ENCODE data around the gene VWA3B.
"Not testable (repeated sequence)": the region's sequence is repeated elsewhere in the genome, so short reads cannot be mapped to it uniquely, and the experiment has no call there.

Gene VWA3B, protein sequence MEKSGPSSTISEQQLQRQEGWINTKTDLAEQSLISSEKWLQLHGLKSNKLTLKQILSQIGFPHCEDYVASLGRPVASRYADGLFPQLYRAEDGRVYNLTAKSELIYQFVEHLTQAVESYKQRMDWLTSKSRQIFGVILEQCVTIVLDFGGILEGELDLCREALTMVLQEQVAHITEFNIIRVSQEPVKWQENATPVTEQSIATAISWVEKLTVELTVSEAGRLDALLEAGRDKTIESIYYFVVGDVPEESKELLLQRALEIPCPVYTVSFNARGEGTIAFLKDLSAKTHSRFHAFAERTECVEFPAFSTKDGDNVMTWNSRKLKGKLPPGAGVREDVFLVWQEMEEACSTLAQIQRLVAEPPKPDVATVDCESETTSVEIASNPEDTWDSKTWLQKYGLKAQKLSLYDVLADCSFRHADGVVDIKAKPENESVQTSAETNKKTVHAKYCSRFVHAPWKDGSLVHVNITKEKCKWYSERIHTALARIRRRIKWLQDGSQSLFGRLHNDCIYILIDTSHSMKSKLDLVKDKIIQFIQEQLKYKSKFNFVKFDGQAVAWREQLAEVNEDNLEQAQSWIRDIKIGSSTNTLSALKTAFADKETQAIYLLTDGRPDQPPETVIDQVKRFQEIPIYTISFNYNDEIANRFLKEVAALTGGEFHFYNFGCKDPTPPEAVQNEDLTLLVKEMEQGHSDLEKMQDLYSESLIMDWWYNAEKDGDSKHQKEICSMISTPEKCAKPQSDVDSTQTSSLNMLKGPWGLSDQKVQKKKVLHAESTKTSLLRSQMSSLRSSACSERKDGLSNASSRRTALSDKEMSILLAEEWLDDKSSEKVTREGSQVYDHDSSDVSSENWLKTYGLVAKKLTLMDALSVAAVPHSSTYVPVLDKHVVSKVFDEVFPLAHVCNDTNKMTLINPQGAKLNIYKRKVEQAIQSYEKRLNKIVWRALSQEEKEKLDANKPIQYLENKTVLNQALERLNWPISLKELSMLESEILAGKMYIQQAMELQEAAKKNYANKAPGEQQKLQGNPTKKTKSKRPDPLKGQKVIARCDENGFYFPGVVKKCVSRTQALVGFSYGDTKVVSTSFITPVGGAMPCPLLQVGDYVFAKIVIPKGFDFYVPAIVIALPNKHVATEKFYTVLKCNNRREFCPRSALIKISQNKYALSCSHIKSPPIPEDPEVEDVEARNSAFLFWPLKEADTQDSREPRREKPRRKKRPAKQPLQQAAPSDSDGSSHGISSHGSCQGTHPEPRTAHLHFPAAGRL (N-terminal part only)

DNA sequence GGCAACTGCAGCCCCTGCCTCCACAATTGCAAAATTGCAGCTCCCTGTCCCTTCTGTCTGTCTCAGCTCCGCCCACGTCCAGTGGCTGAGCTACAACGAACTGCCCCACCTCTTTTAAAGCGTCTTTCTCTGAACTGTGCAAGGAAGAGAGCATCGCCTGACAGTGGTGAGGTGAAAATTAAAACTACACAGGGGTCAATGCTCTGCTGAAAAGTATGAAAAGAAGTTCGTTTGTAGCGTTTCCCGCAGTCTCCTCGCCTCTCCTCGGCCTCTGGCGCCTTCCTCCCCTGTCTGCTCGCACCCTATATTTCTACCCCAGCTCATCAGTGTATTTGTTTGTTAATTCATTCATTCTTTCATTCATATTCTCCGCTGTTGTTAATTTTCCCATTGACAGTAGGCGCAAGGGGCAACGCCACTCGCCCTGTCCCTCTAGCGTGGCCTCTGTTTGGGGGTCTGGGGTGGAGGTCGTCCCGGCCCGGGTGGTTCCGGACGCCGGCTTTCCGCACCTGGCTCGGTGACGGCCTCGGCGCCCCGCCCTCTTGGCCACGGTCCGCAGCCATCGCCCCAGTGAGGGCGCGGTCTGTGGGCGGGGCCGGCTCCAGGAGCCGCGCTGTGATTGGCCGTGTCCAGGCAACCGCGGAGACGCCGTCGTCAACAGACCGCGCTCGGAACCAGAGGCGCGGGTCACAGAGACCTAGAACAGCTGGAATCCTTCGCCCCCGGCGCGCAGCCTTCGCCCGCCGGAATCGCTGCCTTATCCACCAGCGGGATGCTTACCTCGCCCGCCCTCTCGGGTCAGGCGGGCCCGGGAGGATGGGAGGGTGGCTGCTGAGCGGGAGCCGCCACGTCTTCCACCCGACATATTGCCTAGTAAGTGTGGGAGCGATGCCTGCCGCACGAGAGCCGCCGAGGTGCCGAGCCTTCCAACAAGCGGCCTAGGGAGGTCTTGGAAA, at the start of gene VWA3B:
TSS of gene VWA3B (plus strand) at position 677 of the 956 bp plus-strand sequence. CDS start 5,926 bp downstream, outside the sequence.
- no peak for DNase-seq (ENCODE audit: low read depth in 2 of 2, low spot score in 1 of 2)

DNA sequence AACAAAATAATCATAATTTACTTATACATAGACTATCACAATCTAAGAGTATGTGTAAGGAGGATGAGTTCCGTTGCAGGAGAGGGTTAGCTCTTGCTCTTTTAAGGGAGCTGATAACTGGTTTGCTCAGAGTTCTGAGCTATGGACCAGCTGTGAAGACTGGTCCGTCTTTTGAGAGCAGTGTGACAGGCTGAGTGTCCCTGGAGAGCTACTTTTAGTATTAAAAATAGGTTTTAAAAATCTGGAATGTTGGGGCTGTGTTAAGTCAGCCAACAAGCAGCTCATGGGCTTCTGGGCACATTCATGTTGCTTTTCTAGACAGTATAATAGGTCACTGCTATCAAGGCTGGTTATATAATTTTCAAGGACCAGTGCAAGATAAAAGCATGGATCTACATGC, 49.8 kb upstream of the VWA3B start:
- no peak for DNase-seq (ENCODE audit: low read depth in 2 of 2, low spot score in 1 of 2)

DNA sequence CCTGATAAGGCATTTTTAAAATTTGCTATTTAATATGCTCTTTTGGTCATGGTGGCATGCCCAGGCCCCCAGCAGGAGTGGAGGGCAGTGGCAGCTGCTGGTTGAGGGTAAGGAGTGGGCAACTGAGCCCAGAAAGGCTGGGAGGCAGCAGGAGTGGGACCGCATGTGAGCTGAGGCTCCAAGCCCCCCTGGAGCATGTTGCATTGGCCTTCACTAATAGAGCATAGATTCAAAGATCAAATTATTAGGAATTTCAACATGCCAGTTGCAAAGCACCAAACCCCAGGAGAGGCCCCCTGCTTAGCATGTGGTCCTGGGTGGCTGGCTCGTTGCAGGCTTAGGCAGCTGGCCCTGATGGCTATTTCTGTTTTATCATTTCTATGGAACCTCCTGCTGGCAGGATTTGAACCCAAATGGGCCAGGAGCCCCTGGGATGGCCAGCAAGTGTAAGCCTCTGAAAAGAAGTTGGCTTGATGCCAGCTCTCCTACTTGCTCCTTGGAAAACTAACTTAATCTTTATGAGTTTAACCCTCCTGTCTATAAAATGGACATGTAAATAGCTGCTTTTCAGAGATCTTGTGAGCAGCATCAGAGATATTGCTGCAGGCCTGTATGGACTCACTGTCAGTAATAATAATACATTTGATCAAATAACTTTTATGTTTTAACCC, 49.2 kb upstream of the VWA3B start:
- no peak for DNase-seq (ENCODE audit: low read depth in 2 of 2, low spot score in 1 of 2)

DNA sequence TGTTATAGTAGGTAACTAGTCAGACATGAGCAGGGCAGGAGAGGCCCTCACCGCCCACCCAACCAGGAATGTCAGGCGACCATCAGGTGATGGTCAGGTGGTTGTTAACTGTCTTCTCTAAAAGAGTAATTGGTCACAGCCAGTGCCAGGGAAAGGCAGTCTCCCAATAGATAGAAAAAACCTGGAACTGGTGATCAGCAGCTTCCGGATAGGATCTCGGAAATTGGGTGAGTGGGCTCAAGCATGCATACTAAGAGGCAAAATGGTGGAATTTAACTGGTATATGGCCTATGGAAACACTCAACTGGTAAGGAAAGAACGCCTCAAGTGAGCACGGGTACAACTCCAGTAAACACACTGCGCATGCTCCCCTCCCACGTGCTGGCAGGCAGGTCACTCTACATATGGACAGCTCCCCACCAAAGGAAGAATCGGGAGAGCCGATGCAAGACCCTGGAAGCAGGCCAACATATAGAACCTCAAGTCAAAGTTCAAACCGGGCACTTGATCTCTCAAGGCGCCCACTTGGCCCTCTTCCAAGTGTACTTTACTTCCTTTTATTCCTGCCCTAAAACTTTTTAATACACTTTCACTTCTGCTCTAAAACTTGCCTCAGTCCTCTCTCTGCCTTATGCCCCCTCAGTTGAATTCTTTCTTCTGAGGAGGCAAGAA, 47.7 kb upstream of the VWA3B start:
- DNase-seq (ENCODE audit: low read depth in 2 of 2, low spot score in 1 of 2): no peak

DNA sequence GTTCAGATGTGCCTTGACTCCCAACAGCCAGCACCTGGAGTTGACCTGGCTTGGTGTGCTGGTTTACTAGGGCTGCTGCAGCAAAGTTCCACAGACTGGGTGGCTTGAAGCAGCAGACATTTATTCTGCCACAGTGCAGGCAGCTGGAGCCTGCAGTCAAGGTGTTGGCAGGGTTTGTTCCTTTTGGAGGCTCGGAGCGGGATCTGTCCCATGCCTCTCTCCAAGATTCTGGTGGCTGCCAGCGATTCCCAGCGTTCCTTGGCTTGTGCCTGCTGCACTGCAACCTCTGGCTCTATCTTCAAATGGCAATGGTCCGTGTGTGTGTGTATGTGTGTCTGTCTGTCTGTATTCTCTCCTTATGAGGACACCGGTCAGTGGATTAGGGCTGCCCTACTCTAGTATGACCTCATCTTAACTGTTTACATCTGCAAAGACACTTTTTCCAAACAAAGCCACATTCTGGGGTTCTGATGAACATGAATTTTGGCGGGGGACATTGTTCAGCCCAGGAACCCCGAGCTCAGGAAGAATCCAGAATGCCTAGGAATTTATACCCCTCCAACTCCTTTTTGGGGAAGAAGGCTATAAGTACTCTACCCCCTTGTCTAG, 46.5 kb upstream of the VWA3B start:
- no peak for DNase-seq (ENCODE audit: low read depth in 2 of 2, low spot score in 1 of 2)

DNA sequence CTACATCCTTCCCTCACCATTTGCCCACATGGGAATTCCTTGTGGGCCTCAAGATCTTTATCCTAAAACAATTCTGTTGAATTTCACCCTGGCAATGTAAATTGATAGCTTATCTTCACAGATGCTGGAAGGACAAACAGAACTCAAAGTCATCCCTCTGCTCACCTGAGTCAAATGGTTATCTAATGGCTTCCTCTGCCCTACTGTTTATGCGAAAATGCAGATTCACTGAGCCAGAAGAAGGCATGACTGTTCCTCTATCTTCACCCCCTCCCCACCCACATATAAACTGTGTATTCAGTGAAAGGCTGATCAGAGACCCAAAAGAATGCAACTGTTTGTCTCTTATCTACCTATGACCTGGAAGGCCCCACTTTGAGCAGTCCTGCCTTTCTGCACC, 43.9 kb upstream of the VWA3B start:
- no peak for DNase-seq (ENCODE audit: low read depth in 2 of 2, low spot score in 1 of 2)

DNA sequence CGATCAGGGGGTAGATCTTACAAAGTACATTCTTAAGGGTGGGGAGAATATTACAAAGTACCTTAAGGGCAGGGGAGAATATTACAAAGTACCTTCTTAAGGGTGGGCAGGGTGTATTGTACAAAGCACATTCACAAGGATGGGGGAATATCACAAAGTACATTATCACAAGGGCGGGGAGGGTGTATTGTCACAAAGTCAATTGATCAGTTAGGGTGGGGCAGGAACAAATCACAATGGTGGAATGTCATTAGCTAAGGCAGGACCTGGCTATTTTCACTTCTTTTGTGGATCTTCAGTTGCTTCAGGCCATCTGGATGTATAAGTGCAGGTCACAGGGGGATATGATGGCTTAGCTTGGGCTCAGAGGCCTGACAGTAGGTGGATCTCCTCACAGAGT, 42.2 kb upstream of the VWA3B start:
- not testable (repeated sequence) for DNase-seq (ENCODE audit: low read depth in 2 of 2, low spot score in 1 of 2)

DNA sequence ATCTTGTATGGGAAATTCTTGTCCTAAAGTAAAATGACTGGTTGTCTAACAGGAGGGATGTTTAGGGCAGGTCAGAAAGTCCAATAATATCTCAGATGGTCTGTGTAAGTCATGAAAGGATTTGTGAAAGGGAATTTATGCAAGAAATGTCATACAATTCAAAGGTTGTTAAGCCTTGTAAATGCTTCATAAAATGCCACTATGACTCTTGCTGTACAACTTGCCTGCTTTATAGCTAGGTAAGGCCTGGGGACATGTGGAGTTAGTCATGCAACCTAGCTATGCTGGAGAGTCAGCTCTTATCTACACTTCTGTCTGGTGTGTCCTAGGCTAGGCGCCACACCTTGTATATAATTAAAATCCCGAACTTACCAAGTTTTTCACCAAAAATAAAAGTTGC, 36.9 kb upstream of the VWA3B start:
- no peak for DNase-seq (ENCODE audit: low read depth in 2 of 2, low spot score in 1 of 2)

DNA sequence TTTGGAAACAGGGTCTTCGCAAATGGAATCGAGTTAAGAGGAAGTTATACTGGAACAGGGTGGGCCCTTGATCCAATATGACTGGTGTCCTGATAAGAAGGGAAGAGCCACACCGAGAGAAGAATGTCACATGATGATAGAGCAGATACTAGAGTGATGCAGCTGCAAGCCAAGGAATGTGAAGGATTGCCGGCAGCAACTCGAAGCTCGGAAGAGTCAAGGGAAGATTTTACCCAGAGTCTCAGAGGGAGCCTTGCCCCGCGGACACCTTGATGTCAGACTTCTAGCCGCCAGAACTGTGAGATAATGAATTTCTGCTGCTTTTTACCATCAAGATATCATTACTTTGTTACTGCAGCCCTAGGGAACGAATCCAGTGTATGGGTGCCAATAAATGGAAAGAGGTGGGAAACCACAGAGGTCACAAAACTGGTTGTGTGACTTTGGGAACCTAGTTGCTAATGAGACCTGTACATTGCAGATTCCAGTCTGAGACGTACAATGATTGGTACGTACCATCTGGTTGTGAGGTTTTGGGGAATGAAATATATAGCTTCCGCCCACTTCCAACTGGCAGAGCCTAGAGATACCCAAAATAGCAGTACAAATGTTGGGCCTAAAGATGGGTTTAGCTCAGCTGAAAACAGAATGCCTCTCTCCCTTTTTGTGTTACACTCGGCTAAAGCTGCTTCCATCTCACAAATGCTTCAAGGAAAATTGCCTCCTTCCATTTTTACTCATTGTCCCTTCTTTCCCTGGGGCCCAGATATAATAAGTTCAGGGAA, 28.6 kb upstream of the VWA3B start:
- no peak for DNase-seq (ENCODE audit: low read depth in 2 of 2, low spot score in 1 of 2)

DNA sequence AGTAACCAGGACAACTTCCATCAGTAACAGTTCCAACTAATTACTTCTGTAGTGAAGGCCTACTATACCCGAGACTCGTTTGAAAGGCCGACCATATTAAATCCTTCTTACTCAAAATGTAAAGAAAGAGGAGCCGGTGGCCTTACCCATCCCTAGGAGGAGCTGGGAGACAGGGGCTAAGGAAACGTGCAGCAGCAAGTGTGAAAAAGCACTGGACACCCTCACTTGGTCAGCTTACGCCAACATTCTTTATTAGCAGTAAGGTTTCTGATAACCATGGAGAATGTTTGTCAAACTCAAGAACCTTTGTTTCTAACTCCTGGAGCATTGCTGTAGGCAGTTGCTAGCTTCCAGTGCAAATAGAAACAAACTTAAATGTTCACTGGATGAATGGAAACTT, 26.7 kb upstream of the VWA3B start:
- no peak for DNase-seq (ENCODE audit: low read depth in 2 of 2, low spot score in 1 of 2)

DNA sequence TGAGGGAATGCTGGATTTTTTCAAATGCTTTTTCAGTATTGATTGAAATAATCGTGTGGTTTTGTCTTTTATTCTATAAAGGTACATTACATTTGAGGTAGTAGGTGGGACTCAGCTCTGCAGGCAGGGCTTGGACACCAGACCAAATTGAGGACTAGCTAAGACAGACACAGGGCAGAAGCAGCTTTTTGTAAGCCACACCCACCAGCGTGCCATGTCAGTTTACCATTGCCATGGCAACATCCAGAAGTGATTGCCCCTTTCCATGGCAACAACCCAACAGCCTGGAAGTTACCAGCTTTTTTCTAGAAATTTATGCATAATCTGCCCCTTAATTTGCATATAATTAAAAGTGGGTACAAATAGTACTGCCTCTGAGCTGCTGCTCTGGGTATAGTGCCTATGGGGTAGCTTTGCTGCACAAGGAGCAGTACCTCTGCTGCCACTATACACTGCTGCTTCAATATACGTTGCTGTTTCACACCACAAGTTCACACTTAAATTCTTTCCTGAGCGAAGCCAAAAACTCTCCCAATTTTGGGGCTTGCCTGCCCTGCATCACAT, 23.6 kb upstream of the VWA3B start:
- no peak for DNase-seq (ENCODE audit: low read depth in 2 of 2, low spot score in 1 of 2)

DNA sequence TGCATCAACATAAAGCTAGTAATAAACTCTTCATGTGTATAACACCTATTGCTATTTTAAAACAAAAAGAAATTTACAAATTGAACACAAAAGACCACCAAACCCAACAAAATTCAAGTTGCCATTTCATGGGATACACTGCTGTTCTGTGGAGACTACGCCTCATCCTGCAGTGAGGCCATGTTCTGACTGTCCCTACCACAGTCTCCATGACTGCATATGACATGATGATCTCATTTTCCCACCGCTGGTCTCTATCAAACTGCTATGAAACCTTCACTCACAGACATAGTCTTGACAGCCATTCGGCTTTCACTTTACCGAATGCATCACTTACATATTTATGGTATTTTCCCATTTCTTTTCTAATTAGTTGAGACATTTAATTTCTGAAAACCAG, 21.2 kb upstream of the VWA3B start:
- DNase-seq (ENCODE audit: low read depth in 2 of 2, low spot score in 1 of 2): no peak

DNA sequence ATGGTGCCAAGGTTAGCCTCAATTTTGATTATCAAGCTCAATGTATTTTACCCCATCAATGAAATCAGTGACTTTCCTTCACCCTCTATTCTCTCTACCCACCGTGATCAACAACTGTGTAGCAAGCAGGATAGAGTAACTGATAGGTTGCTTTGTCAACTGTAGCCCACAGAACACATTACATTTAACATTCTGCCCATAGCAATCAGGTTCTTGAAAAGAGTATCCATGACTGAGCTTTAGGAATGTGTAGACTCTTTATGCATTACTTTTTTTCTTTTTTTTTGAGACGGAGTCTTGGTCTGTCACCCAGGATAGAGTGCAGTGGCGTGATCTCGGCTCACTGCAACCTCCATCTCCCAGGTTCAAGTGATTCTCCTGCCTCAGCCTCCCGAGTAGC, 19.8 kb upstream of the VWA3B start:
- no peak for DNase-seq (ENCODE audit: low read depth in 2 of 2, low spot score in 1 of 2)

DNA sequence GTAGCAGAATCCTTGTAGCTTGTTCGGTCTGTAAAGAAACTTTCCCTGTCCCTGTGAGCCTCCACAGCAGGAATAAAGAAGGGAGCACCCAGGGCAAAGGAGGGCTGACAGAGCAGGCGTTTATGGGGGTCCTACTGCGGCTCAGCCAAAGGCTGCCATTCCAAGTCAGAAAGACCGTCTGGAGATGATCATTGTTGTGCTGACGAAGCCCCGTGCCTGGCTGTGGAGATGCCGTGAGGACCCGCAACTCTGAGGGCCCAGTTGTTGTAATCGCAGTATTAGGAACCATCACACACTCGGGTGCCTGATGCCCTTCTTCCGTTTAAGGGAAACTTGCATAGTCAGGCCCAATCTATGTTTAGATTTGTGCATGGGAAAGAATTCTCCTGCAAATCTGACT, 16.9 kb upstream of the VWA3B start:
- no peak for DNase-seq (ENCODE audit: low read depth in 2 of 2, low spot score in 1 of 2)

DNA sequence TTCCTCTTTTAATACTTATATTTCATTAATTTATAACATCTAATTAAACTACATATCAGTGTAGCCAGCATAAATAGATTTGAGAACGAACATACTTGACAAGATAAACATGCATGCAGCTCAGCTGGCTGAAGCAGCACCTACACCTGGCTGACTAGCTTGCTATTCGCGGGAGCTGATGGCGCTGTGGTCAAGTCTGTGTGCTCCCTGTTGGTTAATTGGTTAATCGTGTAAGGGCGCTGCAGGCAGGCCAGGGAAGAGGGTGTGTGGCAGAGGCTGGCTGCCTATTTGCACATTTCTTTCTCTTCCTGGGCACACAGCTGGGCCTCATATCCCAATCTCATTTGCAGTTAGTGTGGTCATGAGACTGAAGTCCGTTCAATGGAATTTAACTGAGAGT, 14.5 kb upstream of the VWA3B start:
- no peak for DNase-seq (ENCODE audit: low read depth in 2 of 2, low spot score in 1 of 2)

DNA sequence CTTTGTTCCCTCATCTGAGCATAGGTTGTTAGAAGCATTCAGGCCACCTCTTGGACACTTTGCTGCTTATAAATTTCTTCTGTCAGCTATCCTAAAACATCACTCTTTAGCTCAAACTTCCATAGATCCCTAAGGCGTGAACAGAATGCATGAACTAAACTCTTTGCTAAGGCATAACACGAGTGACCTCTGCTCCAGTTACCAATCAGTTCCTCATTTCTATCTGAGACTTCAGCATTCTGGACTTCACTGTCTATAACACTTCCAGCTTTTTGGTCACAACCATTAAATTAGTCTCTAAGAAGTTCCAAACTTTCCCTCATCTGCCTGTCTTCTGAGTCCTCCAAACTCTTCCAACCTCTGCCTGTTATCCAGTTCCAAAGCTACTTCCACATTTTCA, 8.3 kb upstream of the VWA3B start:
- DNase-seq (ENCODE audit: low read depth in 2 of 2, low spot score in 1 of 2): no peak

DNA sequence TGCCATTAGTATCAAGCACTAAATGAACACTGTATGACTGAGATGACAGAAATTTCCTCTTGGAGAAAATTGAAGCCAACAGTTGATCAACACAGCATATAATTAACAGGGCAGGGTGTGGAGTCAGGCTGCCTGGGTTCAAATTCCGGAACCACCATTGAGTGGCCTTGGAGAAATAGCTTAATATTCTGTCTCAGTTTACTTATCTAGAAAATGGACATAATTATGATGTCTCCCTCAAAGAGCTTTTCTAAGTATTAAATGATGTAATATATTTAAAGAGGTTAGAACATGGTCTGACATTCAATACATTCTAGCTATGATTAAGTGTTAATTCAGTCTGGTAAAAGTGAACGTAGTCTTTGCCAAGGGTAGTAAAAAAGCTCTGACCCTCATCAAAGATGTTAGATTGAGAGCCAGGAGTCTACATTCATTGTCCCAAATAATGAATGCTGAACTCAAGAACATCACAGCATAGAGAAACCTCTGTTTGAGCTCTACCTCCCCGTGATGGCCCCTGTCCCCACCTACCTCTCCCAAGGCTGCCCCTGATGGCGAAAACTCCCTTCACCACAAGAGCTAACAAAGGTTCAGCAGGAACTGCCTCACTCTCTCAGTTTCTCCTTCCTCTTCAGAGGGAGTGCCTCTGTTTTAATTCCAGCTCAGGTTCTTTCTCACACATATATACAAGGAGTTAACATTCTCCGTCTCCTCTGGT, 2.7 kb upstream of the VWA3B start:
- no peak for DNase-seq (ENCODE audit: low read depth in 2 of 2, low spot score in 1 of 2)
